ENCODE results near the gene TEAD1. TPM values are rescaled to one million over a fixed set of nuclear protein-coding genes. Genes with fewer than 3 reads are reported as not detected.

The TEAD1 gene
- polyA plus RNA-seq, 1 donor from 2014 or later: 12.2 TPM

GRCh38 chr11:12845163-12845562, 170.9 kb downstream of the TEAD1 start:
- Histone ChIP-seq H3K4me3 (ENCODE audit: low read length) (peak overlapping the region; percentile 33), H3K36me3 (ENCODE audit: insufficient read depth, low read length) (no peaks in the 10 kb centered on the region), H4K20me1 (ENCODE audit: insufficient read depth) (no peaks in the 10 kb centered on the region), H3K4me2 (ENCODE audit: low read length) (no peak overlapping the region), H3K79me2 (replicated peaks; ENCODE audit: insufficient read depth, low read length) (peaks cover 36% of the 10 kb centered on the region), H3K27ac (ENCODE audit: low read length) (no peak overlapping the region), H3K9ac (ENCODE audit: low read length) (no peak overlapping the region), H3K9me3 (ENCODE audit: low read length) (no peaks in the 10 kb centered on the region), H2AFZ (ENCODE audit: low read depth, low read length) (no peak overlapping the region), H3K9me2 (ENCODE audit: insufficient read depth, low read length) (no peaks in the 10 kb centered on the region), H3F3A (ENCODE audit: insufficient read depth, low read length, poor library complexity, severe bottlenecking) (peaks cover 9% of the 10 kb centered on the region), H3K27me3 (ENCODE audit: insufficient read depth, low read depth, low read length) (no peaks in the 10 kb centered on the region)
- TF ChIP-seq RAD21 (conservative IDR thresholded peaks at IDR 0.05) (no peak), EZH2 (IDR thresholded peaks at IDR 0.05; ENCODE audit: borderline replicate concordance, insufficient read depth, low read length, poor library complexity, severe bottlenecking) (no peak), POLR2AphosphoS5 (IDR thresholded peaks at IDR 0.05) (no peak), MXI1 (conservative IDR thresholded peaks at IDR 0.05; ENCODE audit: poor library complexity, severe bottlenecking) (no peak), SMC3 (conservative IDR thresholded peaks at IDR 0.05; ENCODE audit: poor library complexity) (no peak), EP300 (conservative IDR thresholded peaks at IDR 0.05; ENCODE audit: poor library complexity, severe bottlenecking) (no peak), TAF1 (IDR thresholded peaks at IDR 0.05; ENCODE audit: low read depth) (no peak)
- TF ChIP-seq, protein P1, sequence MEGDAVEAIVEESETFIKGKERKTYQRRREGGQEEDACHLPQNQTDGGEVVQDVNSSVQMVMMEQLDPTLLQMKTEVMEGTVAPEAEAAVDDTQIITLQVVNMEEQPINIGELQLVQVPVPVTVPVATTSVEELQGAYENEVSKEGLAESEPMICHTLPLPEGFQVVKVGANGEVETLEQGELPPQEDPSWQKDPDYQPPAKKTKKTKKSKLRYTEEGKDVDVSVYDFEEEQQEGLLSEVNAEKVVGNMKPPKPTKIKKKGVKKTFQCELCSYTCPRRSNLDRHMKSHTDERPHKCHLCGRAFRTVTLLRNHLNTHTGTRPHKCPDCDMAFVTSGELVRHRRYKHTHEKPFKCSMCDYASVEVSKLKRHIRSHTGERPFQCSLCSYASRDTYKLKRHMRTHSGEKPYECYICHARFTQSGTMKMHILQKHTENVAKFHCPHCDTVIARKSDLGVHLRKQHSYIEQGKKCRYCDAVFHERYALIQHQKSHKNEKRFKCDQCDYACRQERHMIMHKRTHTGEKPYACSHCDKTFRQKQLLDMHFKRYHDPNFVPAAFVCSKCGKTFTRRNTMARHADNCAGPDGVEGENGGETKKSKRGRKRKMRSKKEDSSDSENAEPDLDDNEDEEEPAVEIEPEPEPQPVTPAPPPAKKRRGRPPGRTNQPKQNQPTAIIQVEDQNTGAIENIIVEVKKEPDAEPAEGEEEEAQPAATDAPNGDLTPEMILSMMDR (IDR thresholded peaks at IDR 0.05; ENCODE audit: poor library complexity, severe bottlenecking): no peak
- TF ChIP-seq, protein P2, sequence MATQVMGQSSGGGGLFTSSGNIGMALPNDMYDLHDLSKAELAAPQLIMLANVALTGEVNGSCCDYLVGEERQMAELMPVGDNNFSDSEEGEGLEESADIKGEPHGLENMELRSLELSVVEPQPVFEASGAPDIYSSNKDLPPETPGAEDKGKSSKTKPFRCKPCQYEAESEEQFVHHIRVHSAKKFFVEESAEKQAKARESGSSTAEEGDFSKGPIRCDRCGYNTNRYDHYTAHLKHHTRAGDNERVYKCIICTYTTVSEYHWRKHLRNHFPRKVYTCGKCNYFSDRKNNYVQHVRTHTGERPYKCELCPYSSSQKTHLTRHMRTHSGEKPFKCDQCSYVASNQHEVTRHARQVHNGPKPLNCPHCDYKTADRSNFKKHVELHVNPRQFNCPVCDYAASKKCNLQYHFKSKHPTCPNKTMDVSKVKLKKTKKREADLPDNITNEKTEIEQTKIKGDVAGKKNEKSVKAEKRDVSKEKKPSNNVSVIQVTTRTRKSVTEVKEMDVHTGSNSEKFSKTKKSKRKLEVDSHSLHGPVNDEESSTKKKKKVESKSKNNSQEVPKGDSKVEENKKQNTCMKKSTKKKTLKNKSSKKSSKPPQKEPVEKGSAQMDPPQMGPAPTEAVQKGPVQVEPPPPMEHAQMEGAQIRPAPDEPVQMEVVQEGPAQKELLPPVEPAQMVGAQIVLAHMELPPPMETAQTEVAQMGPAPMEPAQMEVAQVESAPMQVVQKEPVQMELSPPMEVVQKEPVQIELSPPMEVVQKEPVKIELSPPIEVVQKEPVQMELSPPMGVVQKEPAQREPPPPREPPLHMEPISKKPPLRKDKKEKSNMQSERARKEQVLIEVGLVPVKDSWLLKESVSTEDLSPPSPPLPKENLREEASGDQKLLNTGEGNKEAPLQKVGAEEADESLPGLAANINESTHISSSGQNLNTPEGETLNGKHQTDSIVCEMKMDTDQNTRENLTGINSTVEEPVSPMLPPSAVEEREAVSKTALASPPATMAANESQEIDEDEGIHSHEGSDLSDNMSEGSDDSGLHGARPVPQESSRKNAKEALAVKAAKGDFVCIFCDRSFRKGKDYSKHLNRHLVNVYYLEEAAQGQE (IDR thresholded peaks at IDR 0.05; ENCODE audit: borderline replicate concordance): no peak

- no peaks in the 10 kb centered on the region for H3K9me3 ChIP-seq (ENCODE audit: low read length)
- TF ChIP-seq EP300 (conservative IDR thresholded peaks at IDR 0.05; ENCODE audit: poor library complexity, severe bottlenecking): peak; percentile 15
- TF ChIP-seq, protein P2 (IDR thresholded peaks at IDR 0.05; ENCODE audit: borderline replicate concordance): no peak
- TF ChIP-seq RAD21 (conservative IDR thresholded peaks at IDR 0.05): peak; percentile 14
- peak; percentile 54 for TF ChIP-seq POLR2AphosphoS5 (IDR thresholded peaks at IDR 0.05)
- TF ChIP-seq SMC3 (conservative IDR thresholded peaks at IDR 0.05; ENCODE audit: poor library complexity): no peak
- TF ChIP-seq, protein P1 (IDR thresholded peaks at IDR 0.05; ENCODE audit: poor library complexity, severe bottlenecking): no peak
- peaks cover 42% of the 10 kb centered on the region for H3K79me2 ChIP-seq (replicated peaks; ENCODE audit: insufficient read depth, low read length)
- no peaks in the 10 kb centered on the region for H4K20me1 ChIP-seq (ENCODE audit: insufficient read depth)
- H3K4me2 ChIP-seq (ENCODE audit: low read length): peak overlapping the region; percentile 34
- peak overlapping the region; percentile 33 for H3K4me3 ChIP-seq (ENCODE audit: low read length)
- H3K9ac ChIP-seq (ENCODE audit: low read length): peak overlapping the region; percentile 32
- H3K27me3 ChIP-seq (ENCODE audit: insufficient read depth, low read depth, low read length): no peaks in the 10 kb centered on the region
- peak overlapping the region; percentile 13 for H3K27ac ChIP-seq (ENCODE audit: low read length)
- H3K9me2 ChIP-seq (ENCODE audit: insufficient read depth, low read length): no peaks in the 10 kb centered on the region
- no peaks in the 10 kb centered on the region for H3K36me3 ChIP-seq (ENCODE audit: insufficient read depth, low read length)
- H2AFZ ChIP-seq (ENCODE audit: low read depth, low read length): no peak overlapping the region
- peaks cover 9% of the 10 kb centered on the region for H3F3A ChIP-seq (ENCODE audit: insufficient read depth, low read length, poor library complexity, severe bottlenecking)
These were observed 171.6 kb downstream of the TEAD1 start for GRCh38 chr11:12845739-12846358.

All from neural cell (in vitro differentiated cells).